ENCODE measurements around the gene IL34.
"Not testable (repeated sequence)": the region's sequence is repeated elsewhere in the genome, so short reads cannot be mapped to it uniquely, and the experiment has no call there.

IL34 gene

DNA sequence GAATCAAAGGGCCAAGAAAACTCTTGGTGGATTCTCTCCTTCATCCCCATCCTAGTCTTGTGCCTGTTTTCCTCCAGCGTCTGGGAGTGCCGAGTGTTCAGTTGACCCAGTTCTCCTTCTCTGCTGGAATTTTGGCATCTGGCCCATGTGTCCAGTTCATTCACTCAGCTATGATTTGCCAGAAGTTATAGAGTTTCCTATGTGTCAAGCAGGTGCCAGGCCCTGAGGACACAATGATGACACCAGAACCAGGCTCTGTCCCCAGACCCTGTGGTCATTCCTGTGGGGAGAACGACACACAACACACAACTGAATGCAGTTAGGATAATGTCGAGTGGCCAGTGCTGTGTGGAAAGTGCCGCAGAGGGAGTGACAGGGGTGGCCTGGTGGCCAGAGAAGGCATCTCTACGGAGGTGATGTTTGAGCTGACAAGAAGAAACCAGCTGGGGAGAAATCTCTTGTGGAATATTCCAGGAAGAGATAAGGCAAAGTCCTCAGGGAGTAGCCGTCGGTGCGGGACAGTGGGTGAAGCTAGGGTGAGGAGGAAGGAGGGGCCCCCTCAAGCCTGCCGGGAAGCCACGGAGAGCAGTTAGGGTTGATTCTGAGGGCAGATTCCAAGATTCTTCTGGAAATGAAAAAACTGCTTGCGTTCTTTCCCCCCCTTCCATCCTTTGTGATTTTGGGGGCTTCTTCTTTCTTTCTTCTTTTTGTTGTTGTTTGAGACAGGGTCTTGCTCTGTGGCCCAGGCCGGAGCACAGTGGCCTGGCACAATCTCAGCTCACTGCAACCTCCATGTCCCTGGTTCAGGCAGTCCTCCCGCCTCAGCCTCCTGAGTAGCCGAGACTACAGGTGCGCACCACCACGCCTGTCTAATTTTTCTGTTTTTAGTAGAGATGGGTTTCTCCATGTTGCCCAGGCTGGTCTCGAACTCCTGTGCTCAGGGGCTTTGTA is 35.8 kb upstream of the IL34 start:
- H3K9ac ChIP-seq (ENCODE audit: low read length) = no peak overlapping the region
- no peak overlapping the region for H3K4me3 ChIP-seq (ENCODE audit: low read depth, low read length)
- no peak overlapping the region for H3K27ac ChIP-seq (ENCODE audit: low read depth, low read length)
- peaks cover 20% of the 10 kb centered on the region for H3K36me3 ChIP-seq (ENCODE audit: control insufficient read depth, insufficient read depth, low read length)
- no peaks in the 10 kb centered on the region for H3K27me3 ChIP-seq (ENCODE audit: control insufficient read depth, insufficient read depth, low read length)
- no peaks in the 10 kb centered on the region for H3K9me3 ChIP-seq (ENCODE audit: control insufficient read depth, insufficient read depth, low read depth, low read length)
- H3K4me1 ChIP-seq (ENCODE audit: control insufficient read depth, insufficient read depth, low read length) = peaks cover 10% of the 10 kb centered on the region; the same call in 1 of the 2 replicates

DNA sequence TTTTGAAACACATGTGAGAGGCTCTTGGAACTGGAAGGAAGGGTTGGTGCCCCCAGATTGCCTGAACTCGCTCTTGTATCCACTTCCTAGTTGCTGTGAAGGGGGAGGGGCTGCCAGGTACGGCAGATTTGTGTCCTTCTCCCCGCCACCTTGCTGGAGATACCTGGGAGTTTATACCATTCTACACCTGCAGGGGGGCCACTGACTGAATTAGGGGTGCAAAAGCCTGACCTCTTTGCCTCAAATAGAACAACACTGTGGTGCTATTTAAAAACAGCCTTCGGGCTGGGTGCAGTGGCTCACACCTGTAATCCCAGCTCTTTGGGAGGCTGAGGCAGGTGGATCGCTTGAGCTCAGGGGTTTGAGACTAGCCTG is 35.1 kb upstream of the IL34 start:
- Histone ChIP-seq H3K27me3 (ENCODE audit: control insufficient read depth, insufficient read depth, low read length) (no peaks in the 10 kb centered on the region), H3K9ac (ENCODE audit: low read length) (no peak overlapping the region), H3K27ac (ENCODE audit: low read depth, low read length) (no peak overlapping the region), H3K4me1 (ENCODE audit: control insufficient read depth, insufficient read depth, low read length) (peaks cover 10% of the 10 kb centered on the region; the same call in 1 of the 2 replicates), H3K36me3 (ENCODE audit: control insufficient read depth, insufficient read depth, low read length) (peaks cover 26% of the 10 kb centered on the region), H3K4me3 (ENCODE audit: low read depth, low read length) (no peak overlapping the region), H3K9me3 (ENCODE audit: control insufficient read depth, insufficient read depth, low read depth, low read length) (no peaks in the 10 kb centered on the region)

DNA sequence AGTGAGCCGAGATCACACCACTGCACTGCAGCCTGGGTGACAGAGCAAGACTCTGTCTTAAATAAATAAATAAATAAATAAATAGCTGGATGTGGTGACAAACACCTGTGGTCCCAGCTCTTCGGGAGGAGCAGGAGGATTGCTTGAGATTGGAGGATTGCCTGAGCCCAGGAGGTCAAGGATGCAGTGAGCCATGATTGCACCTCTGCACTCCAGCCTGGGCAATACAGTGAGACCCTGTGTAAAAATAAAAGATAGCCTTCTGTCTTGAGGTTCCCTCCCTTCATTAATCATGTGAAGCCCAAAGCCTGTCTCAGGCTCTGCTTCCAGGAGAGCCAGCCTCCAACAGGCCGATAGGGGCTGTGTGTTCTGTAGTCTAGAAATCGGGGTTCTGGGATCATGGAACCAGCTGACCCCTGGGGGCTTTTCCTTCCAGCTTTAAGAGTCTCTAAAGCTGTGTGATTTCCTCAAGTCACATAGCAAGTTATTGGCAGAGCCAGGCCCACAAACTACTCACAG is 34.5 kb upstream of the IL34 start:
- Histone ChIP-seq H3K27ac (ENCODE audit: low read depth, low read length) (no peak overlapping the region), H3K27me3 (ENCODE audit: control insufficient read depth, insufficient read depth, low read length) (no peaks in the 10 kb centered on the region), H3K9me3 (ENCODE audit: control insufficient read depth, insufficient read depth, low read depth, low read length) (no peaks in the 10 kb centered on the region), H3K4me1 (ENCODE audit: control insufficient read depth, insufficient read depth, low read length) (peaks cover 10% of the 10 kb centered on the region; the same call in 1 of the 2 replicates), H3K4me3 (ENCODE audit: low read depth, low read length) (no peak overlapping the region), H3K9ac (ENCODE audit: low read length) (no peak overlapping the region), H3K36me3 (ENCODE audit: control insufficient read depth, insufficient read depth, low read length) (peaks cover 32% of the 10 kb centered on the region)

DNA sequence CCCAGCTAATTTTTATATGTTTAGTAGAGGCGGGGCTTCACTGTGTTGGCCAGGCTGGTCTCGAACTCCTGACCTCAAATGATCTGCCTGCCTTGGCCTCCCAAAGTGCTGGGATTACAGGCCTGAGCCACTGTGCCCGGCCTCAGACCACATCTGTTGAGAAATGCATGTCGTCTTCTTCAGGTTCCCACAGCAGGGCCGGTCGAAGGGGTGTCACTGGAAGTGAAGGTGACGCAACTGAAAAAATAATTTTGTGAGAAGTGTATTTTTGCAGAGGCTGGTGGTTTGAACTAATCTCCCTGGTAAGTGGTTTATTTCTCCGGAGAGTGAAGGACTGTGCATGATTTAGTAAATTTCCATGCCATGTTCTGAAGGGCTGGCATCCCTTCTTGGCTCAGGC is 33.4 kb upstream of the IL34 start:
- H3K36me3 ChIP-seq (ENCODE audit: control insufficient read depth, insufficient read depth, low read length) = peaks cover 33% of the 10 kb centered on the region

DNA sequence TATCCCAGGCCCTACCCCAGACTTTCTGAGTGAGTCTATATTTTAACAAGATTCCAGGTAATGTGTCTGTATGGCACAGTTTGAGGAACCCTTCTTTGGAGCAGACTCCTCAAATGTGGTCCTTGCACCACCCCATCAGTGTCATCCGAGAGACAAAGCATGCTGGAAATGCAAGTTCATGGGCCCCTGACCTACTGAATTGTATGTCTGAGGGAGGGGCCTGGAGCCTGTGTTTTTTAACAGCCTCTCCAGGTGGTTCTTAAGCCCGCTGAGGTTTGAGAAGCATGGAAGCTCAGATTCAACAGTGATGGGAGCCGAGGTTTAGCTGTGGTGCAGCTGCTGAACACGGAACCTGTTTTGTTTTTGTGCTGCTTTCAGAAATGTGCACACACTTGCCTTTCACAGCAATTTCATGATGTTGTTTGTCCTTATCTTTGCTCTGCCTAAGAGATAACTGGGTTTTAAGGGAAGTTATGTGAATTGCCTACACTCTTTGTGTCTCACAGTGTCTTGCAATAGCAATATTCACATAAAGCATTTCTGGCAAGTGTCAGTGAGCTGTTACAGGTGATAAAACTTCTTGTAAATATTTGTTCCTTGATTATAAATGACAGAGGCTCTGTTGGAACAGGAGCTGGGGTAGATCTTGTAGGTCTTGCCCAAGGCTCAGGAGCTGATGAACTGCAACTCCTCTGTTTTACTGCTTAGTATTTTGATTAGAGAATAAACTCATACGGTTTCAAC is 32.0 kb upstream of the IL34 start:
- no peak overlapping the region for H3K27ac ChIP-seq (ENCODE audit: low read depth, low read length)
- H3K9me3 ChIP-seq (ENCODE audit: control insufficient read depth, insufficient read depth, low read depth, low read length) = no peaks in the 10 kb centered on the region
- H3K9ac ChIP-seq (ENCODE audit: low read length) = no peak overlapping the region
- H3K36me3 ChIP-seq (ENCODE audit: control insufficient read depth, insufficient read depth, low read length) = peaks cover 38% of the 10 kb centered on the region
- H3K27me3 ChIP-seq (ENCODE audit: control insufficient read depth, insufficient read depth, low read length) = no peaks in the 10 kb centered on the region
- no peak overlapping the region for H3K4me3 ChIP-seq (ENCODE audit: low read depth, low read length)
- 0 out of 2 replicates have a peak, but pooled peaks cover 6% of the 10 kb centered on the region for H3K4me1 ChIP-seq (ENCODE audit: control insufficient read depth, insufficient read depth, low read length)

More for the DNA sequence above, 33.4 kb upstream of the IL34 start:
- Histone ChIP-seq H3K27ac (ENCODE audit: low read depth, low read length) (no peak overlapping the region), H3K4me3 (ENCODE audit: low read depth, low read length) (no peak overlapping the region), H3K9me3 (ENCODE audit: control insufficient read depth, insufficient read depth, low read depth, low read length) (no peaks in the 10 kb centered on the region), H3K9ac (ENCODE audit: low read length) (no peak overlapping the region), H3K4me1 (ENCODE audit: control insufficient read depth, insufficient read depth, low read length) (peaks cover 10% of the 10 kb centered on the region; the same call in 1 of the 2 replicates), H3K27me3 (ENCODE audit: control insufficient read depth, insufficient read depth, low read length) (no peaks in the 10 kb centered on the region)

DNA sequence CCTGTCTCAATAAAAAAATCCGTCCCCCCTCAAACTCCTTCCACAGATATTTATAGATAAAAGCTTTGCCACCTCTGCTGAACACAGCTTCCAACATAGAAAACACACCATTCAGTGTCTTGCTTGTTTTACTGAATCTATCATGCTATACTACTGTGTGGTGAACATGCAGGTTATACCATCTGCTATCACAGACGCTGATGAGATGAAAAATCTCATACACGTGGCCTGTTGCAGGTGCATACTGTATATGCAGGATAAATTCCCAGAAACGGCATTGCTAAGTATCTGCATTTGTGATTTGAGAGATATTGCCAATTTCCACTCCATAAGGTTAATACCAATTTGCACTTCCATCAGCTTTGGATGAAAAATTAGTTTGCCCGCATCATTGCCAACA is 30.4 kb upstream of the IL34 start:
- Histone ChIP-seq H3K27me3 (ENCODE audit: control insufficient read depth, insufficient read depth, low read length) (peaks cover 5% of the 10 kb centered on the region; the same call in 1 of the 2 replicates), H3K4me3 (ENCODE audit: low read depth, low read length) (no peak overlapping the region), H3K4me1 (ENCODE audit: control insufficient read depth, insufficient read depth, low read length) (0 out of 2 replicates have a peak, but pooled peaks cover 4% of the 10 kb centered on the region), H3K27ac (ENCODE audit: low read depth, low read length) (no peak overlapping the region), H3K9me3 (ENCODE audit: control insufficient read depth, insufficient read depth, low read depth, low read length) (no peaks in the 10 kb centered on the region), H3K36me3 (ENCODE audit: control insufficient read depth, insufficient read depth, low read length) (peaks cover 38% of the 10 kb centered on the region), H3K9ac (ENCODE audit: low read length) (no peak overlapping the region)

DNA sequence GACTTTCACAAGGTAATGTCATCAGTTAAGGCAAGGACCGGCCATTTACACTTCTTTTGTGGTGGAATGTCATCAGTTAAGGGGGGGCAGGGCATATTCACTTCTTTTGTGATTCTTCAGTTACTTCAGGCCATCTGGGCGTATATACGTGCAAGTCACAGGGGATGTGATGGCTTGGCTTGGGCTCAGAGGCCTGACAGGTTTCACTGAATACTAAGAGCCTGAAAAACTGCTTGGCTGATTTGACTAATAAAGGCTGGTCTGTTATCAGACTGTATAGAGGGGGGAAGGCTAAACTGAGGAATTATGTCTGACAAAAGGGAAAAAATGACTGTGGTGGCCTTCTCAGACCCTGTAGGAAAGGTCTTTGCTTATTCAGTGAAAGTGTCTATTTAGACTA is 24.5 kb upstream of the IL34 start:
- H3K36me3 ChIP-seq (ENCODE audit: control insufficient read depth, insufficient read depth, low read length); H3K27me3 ChIP-seq (ENCODE audit: control insufficient read depth, insufficient read depth, low read length); H3K4me1 ChIP-seq (ENCODE audit: control insufficient read depth, insufficient read depth, low read length); H3K9me3 ChIP-seq (ENCODE audit: control insufficient read depth, insufficient read depth, low read depth, low read length): not testable (repeated sequence)
- Histone ChIP-seq H3K27ac (ENCODE audit: low read depth, low read length) (peak overlapping the region; percentile 61; the same call in 1 of the 2 replicates), H3K9ac (ENCODE audit: low read length) (peak overlapping the region; percentile 73), H3K4me3 (ENCODE audit: low read depth, low read length) (0 out of 2 replicates have a peak overlapping the region, but pooled peaks have one; percentile 32)

DNA sequence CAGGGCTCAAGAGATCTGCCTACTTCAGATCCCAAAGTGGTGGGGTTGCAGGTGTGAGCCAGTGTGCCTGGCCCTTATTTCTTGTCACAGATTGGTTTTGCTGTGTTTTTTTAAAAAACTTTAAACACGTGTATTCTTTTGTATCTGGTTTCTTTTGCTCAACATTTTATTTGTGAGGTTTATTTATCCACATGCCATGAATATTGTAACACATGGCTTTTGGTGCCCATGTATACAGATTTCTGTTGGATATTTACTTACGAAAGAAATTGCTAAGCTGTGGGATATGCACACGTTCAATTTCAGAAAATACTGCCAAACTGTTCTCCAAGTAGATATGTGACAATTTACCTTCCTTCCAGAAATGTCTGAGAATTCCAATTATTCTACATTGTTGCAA is 18.7 kb upstream of the IL34 start:
- peaks cover 7% of the 10 kb centered on the region for H3K4me1 ChIP-seq (ENCODE audit: control insufficient read depth, insufficient read depth, low read length)
- H3K27me3 ChIP-seq (ENCODE audit: control insufficient read depth, insufficient read depth, low read length) = no peaks in the 10 kb centered on the region

DNA sequence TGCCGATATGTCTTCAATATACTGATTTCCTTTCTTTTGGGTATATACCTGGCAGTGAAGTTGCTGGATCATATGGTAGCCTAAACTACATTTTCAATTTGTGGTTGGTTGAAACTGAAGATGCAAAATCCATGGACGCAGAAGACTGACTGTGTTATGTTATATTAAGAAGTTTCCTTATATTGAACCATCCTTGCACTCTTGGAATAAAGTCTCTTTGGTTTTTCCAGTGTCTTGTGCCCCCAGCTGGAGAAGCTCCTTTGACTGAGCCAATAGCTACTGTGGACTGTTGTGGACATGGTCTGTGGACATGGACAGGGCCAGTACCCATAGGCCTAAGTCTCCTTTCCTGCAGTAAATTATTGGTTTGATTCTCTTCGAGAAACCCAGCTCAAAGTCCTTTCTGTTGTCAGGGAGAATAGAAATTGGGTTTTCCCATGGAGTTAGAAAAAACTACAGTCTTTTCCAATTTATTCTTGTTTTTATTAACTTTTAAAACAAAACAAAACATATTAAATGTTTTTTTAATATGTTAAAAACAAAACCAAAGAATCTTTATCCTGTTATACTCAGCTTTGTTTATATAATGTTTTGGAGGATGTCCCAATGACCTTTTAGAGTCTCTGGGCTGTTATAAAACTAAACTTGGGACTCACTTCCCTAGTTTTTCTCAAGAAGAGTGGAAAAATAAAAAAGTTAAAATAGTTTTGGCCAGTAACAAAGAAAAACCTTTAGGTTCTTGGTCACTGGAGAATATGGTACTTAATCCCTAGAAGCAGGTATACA is 15.2 kb upstream of the IL34 start:
- H3K27me3 ChIP-seq (ENCODE audit: control insufficient read depth, insufficient read depth, low read length) = no peaks in the 10 kb centered on the region
- no peak overlapping the region for H3K9ac ChIP-seq (ENCODE audit: low read length)
- no peak overlapping the region for H3K27ac ChIP-seq (ENCODE audit: low read depth, low read length)
- peaks cover 8% of the 10 kb centered on the region; the same call in 1 of the 2 replicates for H3K4me1 ChIP-seq (ENCODE audit: control insufficient read depth, insufficient read depth, low read length)
- H3K36me3 ChIP-seq (ENCODE audit: control insufficient read depth, insufficient read depth, low read length) = no peaks in the 10 kb centered on the region
- H3K4me3 ChIP-seq (ENCODE audit: low read depth, low read length) = no peak overlapping the region
- peaks cover 10% of the 10 kb centered on the region for H3K9me3 ChIP-seq (ENCODE audit: control insufficient read depth, insufficient read depth, low read depth, low read length)

More for the DNA sequence above, 18.7 kb upstream of the IL34 start:
- Histone ChIP-seq H3K4me3 (ENCODE audit: low read depth, low read length) (no peak overlapping the region), H3K9ac (ENCODE audit: low read length) (no peak overlapping the region), H3K36me3 (ENCODE audit: control insufficient read depth, insufficient read depth, low read length) (no peaks in the 10 kb centered on the region), H3K27ac (ENCODE audit: low read depth, low read length) (no peak overlapping the region), H3K9me3 (ENCODE audit: control insufficient read depth, insufficient read depth, low read depth, low read length) (peaks cover 13% of the 10 kb centered on the region)

DNA sequence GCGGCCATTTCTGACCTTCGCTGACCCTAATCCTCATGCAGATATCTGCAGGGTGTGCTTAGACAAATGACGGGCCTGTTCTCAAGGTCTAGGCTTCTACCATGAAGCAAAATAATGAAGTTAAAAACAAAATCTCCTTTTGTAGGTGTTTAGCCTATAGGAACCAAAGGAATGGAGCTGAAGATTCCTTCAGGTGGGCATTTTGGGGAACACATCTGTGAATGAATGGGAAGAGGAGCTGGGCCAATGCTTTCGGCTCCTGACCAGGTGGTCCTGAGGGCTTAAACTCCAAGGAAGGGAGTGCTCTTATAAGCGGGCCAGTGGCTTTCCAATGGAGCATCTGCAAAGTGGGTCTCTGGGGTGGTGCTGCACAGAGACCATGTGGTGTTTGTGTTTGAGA is 14.1 kb upstream of the IL34 start:
- Histone ChIP-seq H3K4me1 (ENCODE audit: control insufficient read depth, insufficient read depth, low read length) (peaks cover 8% of the 10 kb centered on the region; the same call in 1 of the 2 replicates), H3K27me3 (ENCODE audit: control insufficient read depth, insufficient read depth, low read length) (no peaks in the 10 kb centered on the region), H3K27ac (ENCODE audit: low read depth, low read length) (no peak overlapping the region), H3K36me3 (ENCODE audit: control insufficient read depth, insufficient read depth, low read length) (no peaks in the 10 kb centered on the region), H3K9me3 (ENCODE audit: control insufficient read depth, insufficient read depth, low read depth, low read length) (peaks cover 10% of the 10 kb centered on the region), H3K9ac (ENCODE audit: low read length) (no peak overlapping the region), H3K4me3 (ENCODE audit: low read depth, low read length) (no peak overlapping the region)

Measured in HUES6 (cell line).